Measurements from ENCODE around the gene POMZP3. TPM values are rescaled to one million over a fixed set of nuclear protein-coding genes. Genes with fewer than 3 reads are reported as not detected.
"Not testable (repeated sequence)": the region's sequence is repeated elsewhere in the genome, so short reads cannot be mapped to it uniquely, and the experiment has no call there.

POMZP3 gene
- 13.2 TPM for polyA plus RNA-seq (ENCODE audit: insufficient read length)

DNA sequence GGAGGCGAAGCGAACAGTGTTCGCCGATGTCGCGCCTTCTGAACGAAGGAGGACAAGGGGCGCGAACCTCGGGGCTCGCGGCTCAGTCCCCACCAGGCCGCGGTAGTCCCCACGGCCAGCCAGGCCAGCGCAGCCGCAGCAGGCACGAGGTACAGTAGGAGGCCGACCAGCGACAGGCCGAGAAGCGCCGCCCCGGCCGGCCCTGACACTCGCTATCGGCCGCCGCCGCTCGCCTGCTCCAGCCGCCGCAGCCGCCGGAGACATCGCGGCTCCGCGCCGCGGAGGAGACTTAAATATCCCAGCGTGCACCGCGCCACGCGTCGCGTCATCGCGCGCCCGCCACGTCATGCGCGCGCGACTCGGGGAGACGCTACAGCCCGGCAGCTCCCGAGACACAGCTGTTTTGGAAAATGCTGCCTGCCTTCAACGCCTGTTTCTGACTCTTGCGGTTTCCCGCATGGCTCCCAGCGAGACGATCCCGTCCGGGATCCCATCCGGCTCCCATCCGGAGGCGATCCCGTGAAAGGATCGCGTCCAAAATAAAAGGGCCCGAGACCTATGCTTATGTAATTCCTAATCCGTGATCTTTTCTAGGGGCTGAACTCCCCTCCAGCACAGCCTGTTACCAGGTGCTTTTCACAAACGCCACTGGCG, at the start of gene POMZP3:
Gene POMZP3 (minus strand): TSS at position 291 of the 654 bp plus-strand sequence. CDS start 1,215 bp downstream, outside the sequence.
- DNase-seq = peak; percentile 29

DNA sequence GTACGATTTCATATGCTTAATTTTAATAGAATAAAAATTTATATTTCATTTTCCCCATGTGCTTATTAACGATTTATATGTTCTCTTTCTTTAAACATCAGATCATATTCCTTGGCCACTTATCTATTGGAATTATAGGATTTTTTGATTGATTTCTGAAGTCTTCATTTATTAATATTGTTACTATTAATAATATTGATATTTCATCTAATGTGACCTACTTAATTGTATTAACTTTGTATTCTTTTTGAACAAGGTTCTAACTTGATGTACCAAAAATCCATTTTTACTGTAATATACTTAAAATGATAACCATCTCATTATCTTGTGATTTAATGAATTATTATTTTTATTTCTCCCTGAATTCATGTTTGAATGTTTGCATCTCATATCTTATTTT, 48.7 kb upstream of the POMZP3 start:
- DNase-seq = not testable (repeated sequence)

DNA sequence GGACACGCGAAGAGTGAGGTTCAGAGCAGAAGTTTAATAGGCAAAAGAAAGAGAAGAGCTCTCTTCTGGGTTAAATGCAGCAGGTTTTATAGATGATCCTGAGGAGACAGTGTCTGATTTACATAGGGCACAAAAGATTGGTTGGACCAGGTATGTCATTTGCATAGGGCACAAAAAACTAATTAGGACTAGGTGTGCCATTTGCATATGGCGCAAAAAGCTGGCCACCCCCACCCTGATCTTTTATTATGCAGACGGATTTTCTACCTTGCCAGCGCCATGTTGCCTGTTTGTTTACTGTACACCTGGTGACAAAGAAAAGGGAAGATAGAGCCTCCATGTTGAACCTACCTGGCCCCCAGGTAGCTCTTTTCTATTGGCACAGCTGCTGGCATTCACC, 46.3 kb upstream of the POMZP3 start:
- not testable (repeated sequence) for DNase-seq

DNA sequence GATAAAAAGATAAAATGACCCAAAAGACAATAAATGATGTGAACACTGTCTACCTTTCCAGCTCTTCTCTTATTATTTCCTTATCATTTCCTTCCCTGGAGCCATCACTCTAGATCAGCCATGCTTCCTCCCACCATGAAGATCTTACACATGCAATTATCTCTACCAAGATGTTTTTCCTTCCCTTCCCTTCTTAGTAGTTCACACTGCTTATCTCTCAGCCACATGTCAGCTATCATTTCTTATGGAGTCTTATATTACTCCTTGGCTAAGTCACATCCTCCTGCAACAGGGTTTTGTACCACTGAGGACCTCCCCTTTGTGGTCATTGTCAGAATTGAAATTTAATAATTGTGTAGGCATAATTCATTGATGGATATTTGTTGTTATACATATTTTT, 32.1 kb upstream of the POMZP3 start:
- not testable (repeated sequence) for DNase-seq

DNA sequence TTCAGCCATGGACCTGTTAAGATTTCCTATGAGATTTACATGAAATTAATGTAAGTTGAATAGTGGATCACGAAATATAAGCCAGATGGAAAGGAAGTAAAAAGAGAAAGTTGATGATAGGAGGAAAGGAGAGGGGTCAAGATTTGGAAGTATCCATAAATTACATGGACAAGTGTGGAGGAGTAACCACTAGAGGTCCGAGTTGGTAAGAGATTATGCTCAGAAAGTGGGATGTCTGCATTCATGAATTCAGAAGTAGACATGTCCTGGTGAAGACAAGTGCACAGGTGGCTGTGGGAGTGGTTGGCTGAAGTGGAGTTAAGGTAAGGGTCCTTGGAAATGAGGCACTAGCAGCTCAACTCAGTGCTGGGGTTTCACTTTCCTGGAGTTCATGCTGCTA, 29.3 kb upstream of the POMZP3 start:
- DNase-seq = not testable (repeated sequence)

DNA sequence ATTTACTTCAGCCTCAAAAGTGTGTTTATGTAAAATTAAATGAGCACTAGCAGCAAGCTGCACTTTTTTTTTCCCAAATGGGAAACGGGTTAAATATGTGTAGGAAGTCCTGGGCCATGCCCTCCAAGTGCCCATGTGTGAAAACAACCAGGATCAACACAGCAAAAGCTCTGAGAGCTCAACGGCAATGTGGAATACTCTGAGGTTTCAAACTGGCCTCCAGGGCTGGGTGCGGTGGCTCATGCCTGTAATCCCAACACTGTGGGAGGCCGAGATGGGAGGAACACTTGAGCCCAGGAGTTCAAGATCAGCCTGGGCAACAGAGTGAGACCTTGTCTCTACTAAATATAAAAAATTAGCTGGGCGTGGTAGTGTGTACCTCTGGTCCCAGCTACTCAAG, 15.5 kb upstream of the POMZP3 start:
- not testable (repeated sequence) for DNase-seq

DNA sequence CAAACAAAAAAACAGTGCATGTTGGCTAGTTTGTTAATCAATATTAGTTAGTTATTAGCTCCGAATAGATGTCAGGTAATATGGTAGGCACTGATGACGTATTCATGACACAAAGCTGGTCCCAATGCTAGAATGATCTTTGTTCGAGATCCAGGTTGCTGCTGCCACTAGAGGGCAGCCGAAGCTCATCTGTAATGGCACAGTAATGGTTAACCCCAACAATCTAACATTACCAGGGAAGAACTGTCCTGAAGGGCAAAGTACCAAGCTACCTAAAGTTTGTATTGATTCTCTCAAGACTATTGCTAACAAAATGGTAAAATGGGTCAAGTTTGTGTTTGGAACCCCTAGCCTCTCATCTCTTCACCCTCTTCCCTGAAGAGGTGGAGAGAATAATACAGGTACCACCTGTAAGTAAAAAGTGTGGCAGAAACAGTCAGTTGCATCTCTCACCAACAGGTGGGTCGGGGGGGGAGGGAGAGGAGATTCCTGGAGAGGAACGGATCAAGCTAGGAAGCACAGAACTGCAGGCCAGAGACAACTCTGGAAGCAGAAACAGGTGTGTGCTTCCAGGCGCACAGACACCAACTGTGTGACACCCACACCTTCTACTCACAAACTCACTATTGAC, 10.1 kb upstream of the POMZP3 start:
- DNase-seq = not testable (repeated sequence)

DNA sequence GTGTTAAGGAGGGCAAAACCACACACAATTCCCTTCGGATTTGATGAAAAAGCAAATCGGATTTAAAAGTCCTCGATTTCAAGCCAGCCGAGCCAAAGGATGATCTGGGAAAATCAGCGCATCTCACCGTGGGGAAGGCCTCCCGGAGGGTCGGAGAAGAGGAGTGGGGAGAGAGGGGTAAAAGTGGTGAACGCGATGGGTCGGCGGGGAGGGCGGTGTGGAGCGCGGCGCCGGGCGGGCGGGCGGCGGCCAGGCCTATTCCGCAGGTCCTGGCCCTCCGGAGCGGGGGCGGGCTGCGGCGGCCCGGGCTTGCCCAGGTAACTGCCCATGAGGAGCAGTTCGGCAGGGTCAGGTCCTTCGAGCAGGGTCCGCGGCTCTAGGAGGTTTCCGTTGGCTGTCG, 498 bp downstream of the POMZP3 start:
- DNase-seq = peak; percentile 3

DNA sequence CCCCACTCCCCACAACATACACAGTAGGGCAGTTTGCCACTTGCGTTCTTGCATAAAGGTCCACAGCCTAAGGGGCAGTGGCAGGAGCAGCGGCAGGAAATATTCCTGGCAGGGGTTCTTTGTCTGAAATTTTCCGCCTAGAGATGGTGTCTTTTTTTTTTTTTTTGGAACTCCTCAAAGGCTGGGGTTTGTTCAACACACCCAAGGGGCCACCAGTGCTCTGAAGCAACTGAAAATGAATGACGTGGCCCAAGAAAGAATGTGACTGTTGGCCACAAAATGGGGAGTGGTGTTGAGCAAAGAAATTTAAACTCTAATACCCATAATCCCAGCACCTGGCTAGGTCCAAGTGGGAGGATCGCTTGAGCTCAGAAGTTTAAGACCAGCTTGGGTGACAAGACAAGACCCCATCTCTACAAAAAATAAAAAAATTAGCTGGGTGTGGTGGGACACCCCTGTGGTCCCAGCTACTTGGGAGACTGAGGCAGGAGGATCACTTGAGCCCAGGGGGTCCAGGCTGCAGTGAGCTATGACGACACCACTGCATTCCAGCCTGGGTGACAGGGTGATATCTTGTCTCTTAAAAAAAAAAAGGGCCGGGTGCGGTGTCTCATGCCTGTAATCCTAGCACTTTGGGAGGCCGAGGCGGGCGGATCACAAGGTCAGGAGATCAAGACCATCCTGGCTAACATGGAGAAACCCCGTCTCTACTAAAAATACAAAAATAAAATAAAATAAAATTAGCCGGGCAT, 7.5 kb downstream of the POMZP3 start:
- not testable (repeated sequence) for DNase-seq

DNA sequence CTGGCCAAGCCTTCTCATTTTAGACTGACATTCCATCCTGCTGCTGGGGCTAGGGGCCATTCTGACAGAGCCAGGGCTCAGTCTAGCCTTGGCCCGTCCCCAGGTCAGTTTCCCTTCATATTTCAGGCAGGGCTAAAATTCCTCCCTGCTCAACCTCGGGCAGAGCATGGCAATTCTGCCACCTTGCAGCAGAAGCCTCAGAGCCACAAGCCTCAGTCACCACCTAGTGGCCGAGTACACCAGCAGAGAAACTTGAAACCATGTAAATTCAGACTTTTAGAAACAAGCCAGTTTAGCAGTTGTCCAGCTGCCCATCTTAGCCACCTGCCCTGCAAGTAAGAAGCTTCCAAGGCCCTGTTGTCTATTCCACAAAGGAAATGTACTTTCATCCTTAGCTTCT, 13.3 kb downstream of the POMZP3 start:
- peak; percentile 19 for DNase-seq

DNA sequence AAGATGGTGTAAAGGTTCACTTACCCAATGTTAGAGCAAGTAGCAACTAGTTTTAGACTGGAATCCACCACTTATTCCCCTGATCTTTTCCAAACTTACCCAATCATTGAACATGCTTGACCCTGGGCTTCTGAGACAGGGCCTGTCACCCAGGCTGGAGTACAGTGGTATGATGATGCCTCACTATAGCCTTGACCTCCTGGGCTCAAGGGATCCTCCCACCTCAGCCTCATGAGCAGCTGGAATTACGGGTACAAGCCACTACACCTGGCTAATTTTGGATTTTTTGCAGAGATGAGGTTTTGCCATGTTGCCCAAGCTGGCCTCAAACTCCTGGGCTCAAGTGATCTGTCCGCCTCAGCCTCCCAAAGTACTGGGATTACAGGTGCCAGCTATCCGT, 14.8 kb downstream of the POMZP3 start:
- not testable (repeated sequence) for DNase-seq

DNA sequence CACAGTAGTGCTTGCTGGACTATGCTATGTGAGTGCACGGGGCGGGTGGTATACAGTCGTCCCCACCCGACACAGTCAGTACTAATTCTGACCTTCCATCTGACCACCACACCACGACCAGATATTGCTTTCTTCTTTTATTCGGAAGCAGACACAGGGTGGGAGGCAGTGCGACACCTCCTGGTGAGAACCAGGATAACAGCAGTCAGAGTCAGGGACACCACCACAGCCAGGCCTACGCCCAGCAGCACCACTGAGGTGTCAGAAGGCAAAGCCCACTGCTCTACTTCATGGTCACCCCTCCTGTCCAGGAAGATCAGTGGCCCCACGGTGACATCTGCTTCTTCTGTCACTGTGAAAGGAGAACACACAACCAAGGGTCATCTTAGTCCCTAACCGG, 17.2 kb downstream of the POMZP3 start:
- not testable (repeated sequence) for DNase-seq

DNA sequence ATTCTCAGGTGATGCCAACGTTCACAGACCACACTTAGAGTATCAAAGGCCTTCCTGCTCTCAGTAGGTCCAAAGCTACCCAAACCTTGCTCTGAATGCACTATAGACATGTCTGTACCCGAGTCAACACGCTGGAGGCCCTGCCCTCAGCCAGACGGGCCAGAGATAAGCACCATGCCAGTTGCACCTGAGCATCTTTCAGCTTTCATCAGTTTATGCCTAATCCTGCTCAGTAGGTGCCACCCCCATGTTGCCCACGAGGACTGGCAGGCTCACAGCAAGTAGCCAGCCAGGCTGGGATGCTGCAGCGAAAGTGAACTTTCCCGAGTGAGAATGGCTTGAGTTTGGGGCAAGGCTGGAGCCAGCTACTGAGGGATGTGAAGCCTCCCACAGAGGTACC, 18.6 kb downstream of the POMZP3 start:
- DNase-seq = not testable (repeated sequence)

DNA sequence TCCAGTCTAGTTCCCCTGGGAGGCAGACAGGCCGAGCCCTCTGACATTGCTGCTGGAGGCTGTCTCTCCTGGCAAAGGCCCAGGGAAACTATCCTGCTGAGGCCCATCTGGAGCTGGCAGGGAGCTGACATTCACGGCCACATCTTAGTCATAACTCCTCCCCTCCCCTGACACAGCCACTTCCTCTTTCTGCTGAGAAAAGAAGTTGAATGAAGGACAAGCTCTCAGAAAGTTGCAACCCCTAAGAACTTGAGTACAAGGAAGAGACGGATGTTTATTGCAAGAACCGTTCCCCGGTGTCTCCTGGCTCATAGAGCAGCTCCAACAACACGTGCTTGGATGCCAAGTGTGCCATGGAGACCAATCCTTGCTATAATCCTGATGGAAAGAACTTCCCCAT, 21.1 kb downstream of the POMZP3 start:
- DNase-seq = peak; percentile 20

DNA sequence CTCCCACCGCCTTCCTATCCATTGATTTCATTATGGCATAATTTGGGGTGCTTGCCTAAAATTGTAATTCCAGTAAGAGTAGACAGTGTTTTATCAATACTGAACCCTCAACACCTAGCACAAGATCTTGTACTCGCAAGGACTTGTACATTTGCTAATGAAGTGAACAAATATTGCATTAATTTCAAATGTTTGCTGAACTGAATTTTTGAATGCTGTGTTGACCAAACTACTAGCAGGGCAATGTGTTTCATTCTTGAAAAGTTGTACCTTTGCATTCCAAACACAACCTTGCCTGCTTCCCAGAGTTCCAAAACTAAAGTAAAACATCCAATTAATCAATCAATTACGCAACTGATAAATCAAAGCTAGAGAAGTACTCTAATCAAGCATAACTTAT, 26.4 kb downstream of the POMZP3 start:
- DNase-seq = not testable (repeated sequence)

DNA sequence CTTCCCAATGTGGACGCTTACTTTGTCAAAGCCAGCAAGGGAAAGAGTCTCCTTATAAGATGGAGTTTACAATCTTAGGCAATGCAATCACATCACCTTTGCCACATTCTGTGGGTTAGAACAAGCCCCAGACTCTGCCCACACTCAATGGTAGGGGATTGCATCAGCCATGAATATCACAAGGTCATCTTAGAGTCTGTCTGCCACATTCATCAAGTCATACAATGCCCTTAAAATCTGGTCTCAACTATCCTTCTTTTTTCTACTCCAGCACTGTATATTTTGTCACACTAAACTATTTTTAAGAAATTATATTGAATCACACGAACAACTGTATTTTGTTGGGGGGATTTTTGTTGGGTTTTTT, 27.0 kb downstream of the POMZP3 start:
- not testable (repeated sequence) for DNase-seq

DNA sequence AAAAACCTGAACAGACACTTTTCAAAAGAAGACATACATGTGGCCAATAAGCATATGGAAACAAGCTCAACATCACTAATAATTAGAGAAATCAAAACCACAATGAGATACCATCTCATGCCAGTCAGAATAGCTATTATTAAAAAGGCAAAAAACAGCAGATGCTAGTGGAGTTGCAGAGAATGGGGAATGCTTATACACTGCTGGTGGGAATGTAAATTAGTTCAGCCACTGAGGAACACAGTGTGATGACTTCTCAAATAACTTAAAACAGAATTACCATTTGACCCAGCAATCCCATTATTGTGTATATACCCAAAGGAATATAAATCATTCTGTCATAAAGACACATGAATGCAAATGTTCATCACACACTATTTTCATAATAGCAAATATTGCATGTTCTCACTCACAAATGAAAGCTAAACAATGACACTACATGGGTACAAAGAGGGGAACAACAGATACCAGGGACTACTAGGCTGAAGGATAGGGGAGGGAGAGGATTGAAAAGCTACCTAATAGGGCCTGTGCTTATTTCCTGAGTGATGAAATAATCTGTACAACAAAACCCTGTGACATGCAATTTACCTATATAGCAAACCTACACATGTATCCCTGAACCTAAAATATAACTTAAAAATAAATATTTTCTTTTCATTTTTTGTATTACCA, 28.4 kb downstream of the POMZP3 start:
- not testable (repeated sequence) for DNase-seq

DNA sequence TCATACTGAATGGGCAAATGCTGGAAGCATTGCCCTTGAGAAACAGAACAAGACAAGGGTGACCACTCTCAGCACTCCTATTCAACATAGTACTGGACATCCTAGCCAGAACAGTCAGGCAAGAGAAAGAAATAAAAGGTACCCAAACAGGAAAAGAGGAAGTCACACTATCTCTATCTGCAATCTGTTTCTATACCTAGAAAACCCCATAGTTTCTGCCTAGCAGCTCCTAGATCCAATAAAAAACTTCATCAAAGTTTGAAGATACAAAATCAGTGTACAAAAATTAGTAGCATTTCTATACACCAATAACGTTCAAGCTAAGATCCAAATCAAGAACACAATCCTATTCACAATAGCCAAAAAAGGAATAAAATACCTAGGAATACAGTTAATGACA, 29.8 kb downstream of the POMZP3 start:
- not testable (repeated sequence) for DNase-seq

DNA sequence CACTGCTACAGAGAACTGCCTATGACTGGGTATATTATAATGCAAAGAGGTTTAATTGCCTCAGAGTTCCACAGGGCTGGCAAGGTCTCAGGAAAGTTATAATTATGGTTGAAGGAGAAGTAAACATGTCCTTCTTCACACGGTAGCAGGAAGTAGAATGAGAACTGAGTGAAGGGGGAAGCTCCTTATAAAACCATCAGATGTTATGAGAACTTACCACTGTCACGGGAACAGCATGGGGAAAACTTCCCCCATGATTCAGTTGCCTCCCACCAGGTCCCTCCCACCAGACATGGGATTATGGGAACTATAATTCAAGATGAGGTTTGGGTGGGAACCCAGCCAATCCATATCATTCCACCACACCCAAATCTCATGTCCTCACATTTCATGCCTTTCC, 34.4 kb downstream of the POMZP3 start:
- DNase-seq = not testable (repeated sequence)

DNA sequence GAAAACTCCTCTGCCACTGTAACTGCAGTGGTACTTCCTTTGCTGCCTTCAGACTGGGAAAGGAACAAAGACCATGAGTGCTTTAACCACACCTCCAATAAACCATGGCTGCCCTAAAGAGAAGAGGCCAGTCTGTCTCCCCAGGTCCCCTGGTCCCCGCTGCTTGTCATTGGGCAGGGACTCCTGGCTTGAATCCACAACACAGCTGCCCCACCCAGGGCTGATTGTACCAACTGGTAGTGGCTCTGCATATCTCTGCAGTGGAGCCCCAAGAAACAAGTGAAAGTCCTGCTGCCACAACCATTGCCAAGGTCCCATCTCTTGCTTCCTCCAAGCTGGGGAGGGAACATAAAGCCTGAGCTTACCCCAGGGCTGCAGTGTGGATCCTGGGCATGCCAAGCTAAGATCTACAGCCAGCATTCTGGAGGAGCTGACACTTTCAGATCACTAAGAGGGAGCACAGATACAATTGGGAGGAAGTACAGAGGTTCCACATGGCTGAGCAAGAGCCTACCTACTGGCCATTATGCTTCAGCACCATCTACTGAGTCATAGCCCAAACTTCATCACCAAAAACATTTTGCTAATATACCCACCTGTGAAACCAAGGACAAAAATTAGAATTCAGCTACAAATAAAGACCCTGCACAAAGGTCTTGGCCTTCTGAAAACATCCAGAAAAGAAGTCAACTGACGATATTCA, 35.3 kb downstream of the POMZP3 start:
- not testable (repeated sequence) for DNase-seq

DNA sequence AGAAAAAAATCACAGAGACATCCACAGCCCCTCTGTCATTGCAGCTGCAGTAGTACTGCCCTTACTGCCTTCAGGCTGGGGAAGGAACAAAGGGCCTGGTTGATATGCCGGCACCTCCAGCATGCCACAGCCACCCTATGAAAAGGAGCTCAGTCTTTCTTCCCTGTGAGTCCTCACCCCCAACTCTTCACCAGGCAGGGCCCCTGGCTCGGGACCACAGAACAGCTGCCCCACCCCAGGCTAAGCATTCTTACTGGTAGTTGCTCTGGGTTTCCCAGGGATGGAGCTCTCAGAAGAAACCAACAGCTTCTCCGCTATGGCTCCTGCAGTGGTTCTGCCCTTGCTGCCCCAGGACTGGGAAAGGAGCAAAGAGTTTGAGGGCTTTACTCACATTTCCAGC, 36.0 kb downstream of the POMZP3 start:
- not testable (repeated sequence) for DNase-seq

DNA sequence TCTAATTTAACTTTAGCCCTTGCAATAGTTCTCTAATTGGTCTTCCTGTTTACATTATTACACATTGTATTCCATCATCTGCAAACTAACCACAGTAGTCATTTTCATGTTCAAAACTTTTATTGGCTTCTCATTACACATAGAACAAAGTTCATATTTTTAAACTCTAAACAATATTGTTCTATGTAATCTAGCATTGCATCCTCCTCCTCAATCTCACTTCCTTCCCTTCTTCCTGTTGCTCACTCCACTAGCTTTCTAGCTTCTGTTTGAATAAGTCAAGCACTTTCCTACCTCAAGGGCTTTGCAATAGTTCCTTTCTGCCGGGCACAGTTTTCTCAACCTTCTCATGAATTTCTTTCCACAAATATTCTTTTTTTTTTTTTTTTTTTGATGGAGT, 38.5 kb downstream of the POMZP3 start:
- DNase-seq = not testable (repeated sequence)

Data from hindlimb muscle (tissue), 1 donor.